H7 (cell line): Measurements from ENCODE around the gene SUPT4H1. TPM values are rescaled to one million over a fixed set of nuclear protein-coding genes. Genes with fewer than 3 reads are reported as not detected.

Source experiments
- DNase-seq: peaks from one replicate; pipeline ENCODE4 v3.0.0; 2012
- H3K27me3 ChIP-seq: 2 replicates; pipeline ENCODE4 v1.6.0; 2011; ENCODE audit warnings: mild to moderate bottlenecking, low read length; ENCODE audit not compliant: control insufficient read depth, insufficient read depth
- H3K36me3 ChIP-seq: replicated peaks from 2 replicates; pipeline ENCODE4 v1.5.1; 2011; ENCODE audit warnings: low read length; ENCODE audit not compliant: control insufficient read depth, insufficient read depth
- H3K4me3 ChIP-seq: 2 replicates; pipeline ENCODE4 v1.5.1; 2011; ENCODE audit warnings: low read depth, mild to moderate bottlenecking, control low read depth, low read length, moderate library complexity; ENCODE audit not compliant: insufficient read depth
- total RNA-seq: library from RNA; depleted of rRNA; stranded (reverse); fragments of >200 nt; shearing (Covaris generic); gene quantifications from 2 replicates; pipeline ENCODE4 v1.2.3, GENCODE V29; 2014; rRNA removed

Gene SUPT4H1
- total RNA-seq, 1 experiment from 2014 or later: 91.6 TPM

DNA sequence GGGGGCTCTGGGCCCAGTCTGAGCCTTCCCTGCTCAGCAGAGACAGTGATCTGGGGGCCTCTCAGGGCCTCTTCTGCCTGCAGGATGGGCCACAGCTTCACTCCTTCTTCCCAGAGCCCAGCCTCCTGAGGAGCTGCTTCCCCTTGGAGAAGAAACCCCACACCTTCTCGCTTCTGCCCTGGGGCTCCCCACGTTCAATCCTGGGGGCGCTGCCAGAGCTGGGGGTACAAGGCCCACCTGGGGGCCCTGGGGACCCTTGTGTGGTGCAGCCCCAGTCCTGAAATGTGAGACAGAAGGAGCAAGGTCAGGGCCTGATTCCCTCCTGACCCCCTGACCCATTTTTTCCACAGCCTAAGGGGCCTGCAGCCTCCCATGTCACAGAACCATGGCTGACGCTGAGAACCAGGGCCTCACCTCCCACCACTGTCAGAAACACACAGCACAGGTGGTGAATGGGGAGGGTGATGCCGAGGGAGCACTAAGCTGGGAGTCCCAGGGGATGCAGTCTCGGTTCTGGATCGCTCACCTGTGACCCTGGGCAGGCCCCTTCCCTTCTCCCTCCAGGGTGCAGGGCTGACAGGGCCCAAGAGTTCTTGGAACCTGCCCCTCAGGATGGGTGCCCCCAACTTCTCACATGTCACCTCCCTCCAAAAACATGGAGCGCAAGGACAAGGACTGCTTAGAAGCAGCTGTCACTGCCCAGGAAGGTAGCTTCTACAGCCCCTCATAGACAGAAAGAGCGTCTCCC, 49.7 kb downstream of the SUPT4H1 start:
- Histone ChIP-seq H3K27me3 (no peaks in the 10 kb centered on the region; the same call in 1 of the 2 replicates), H3K4me3 (no peak overlapping the region), H3K36me3 (no peaks in the 10 kb centered on the region; the same call in 1 of the 2 replicates)
- peak; percentile 38 for DNase-seq

DNA sequence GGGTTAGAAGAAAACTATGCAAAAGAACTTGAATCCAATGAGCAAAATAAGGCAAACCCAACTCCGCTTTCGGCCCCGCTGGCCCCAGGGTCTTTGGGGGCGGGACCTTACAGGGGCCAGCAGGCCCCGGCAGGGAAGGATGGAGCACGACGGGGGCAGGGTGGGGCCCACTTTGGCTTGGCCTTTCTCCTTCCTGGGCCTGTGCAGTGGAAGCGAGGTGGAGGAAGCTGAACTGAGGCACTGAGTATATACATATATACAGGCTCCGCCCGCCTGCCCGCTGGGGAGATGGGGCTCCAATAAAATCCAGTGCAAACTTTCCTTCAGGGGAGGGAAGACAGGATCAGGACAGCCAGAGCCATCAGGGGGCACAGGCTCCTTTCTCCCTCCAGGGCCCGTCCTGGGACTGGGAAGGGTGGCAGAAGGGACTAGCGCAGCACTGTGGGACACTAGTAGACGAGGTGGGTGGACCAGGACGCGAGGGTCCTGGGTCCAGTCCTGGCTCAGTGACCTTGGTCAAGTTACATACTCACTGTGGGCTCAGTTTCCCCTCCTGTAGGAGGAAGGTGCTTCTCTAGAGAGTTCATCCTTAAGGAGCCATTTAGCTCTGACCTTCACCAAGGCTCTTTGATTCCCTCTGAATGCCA, 50.4 kb downstream of the SUPT4H1 start:
- Histone ChIP-seq H3K4me3 (no peak overlapping the region), H3K36me3 (no peaks in the 10 kb centered on the region), H3K27me3 (no peaks in the 10 kb centered on the region; the same call in 1 of the 2 replicates)
- peak; percentile 48 for DNase-seq

- Histone ChIP-seq H3K27me3 (no peaks in the 10 kb centered on the region; the same call in 1 of the 2 replicates), H3K4me3 (no peak overlapping the region), H3K36me3 (no peaks in the 10 kb centered on the region)
- DNase-seq: peak; percentile 22
Observed at GRCh38 chr17:58300336-58300735, 51.7 kb downstream of the SUPT4H1 start.

Other genes starting within 250 kb of the SUPT4H1 start
- gene OR4D1, start 203.8 kb downstream of the SUPT4H1 start, total RNA-seq: 0.03 and 0.22 TPM in 2 replicates
- gene OR4D2, start 185.2 kb downstream of the SUPT4H1 start, total RNA-seq: not detected in 2 replicates
- gene EPX, start 159.5 kb downstream of the SUPT4H1 start, total RNA-seq: not detected in 2 replicates
- gene MKS1, start 132.9 kb downstream of the SUPT4H1 start, total RNA-seq: 26.8 and 28.3 TPM in 2 replicates
- gene LPO, start 113.6 kb downstream of the SUPT4H1 start, total RNA-seq: not detected in 2 replicates
- not detected in 2 replicates for gene MPO, start 71.3 kb downstream of the SUPT4H1 start, total RNA-seq
- 4.2 and 11.6 TPM in 2 replicates for gene TSPOAP1, start 23.4 kb downstream of the SUPT4H1 start, total RNA-seq
- 0.62 and 1.3 TPM in 2 replicates for gene RNF43, start 65.3 kb upstream of the SUPT4H1 start, total RNA-seq
- gene HSF5, start 136.2 kb upstream of the SUPT4H1 start, total RNA-seq: not detected in 2 replicates
- 22.6 and 32.3 TPM in 2 replicates for gene MTMR4, start 162.4 kb upstream of the SUPT4H1 start, total RNA-seq